HG02870 (cell line): ENCODE data around the gene CIAO3.

Source experiments
- ATAC-seq: cut with Tn5 transposase; IDR thresholded peaks from one replicate; pipeline ENCODE4 v1.9.1; 2021; ENCODE audit warnings: mild to moderate bottlenecking, moderate library complexity; ENCODE audit not compliant: unreplicated experiment

The CIAO3 gene

DNA sequence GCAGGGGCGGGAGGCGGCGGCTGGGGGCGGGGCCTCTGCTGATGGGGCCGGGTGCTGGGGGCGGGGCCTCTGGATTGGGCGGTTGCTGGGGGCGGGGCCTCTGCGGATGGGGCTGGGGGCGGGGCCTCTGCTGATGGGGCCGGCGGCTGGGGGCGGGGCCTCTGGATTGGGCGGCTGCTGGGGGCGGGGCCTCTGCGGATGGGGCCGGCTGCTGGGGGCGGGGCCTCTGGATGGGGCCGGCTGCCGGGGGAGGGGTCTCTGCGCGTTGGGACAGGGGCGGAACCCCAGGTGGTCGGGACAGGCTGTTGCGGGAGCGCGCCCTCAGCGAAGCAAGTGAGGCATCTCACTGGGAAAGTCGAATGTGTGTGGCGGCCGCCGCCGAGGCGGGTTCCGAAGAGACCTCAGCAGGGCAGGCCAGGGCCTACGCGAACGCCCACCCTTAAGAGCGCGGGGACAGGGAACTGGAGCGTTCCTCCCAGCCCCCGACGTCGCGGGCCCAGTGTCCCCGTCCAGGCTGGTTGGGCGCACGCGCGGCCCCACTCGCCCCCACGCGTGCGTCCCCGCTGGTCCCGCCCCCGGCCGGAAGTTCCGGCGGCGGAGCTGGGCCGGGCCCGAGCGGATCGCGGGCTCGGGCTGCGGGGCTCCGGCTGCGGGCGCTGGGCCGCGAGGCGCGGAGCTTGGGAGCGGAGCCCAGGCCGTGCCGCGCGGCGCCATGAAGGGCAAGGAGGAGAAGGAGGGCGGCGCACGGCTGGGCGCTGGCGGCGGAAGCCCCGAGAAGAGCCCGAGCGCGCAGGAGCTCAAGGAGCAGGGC is 60.8 kb downstream of the CIAO3 start, which contains the start of gene STUB1:
Gene STUB1, plus strand, starts transcription at position 597 of the 811 bp plus-strand sequence. Its CDS starts 116 bp downstream, at position 713.
- peak; percentile 46 for ATAC-seq
